Endothelial cell of umbilical vein (primary cell): Measurements from ENCODE around the gene NDUFA5. TPM values are rescaled to one million over a fixed set of nuclear protein-coding genes. Genes with fewer than 3 reads are reported as not detected.

Experiments used
- BruUV-seq: library from RNA; stranded (reverse); fragments of 400-500 nt; replicated peaks from 2 replicates; lab custom pipeline; 2021; lab: Mats Ljungman, UMichigan
- CTCF ChIA-PET: fragments of 300-600, 350-600 bp; sonication (Branson Sonifier 250); formaldehyde crosslinking; loops from one replicate; lab custom pipeline; 2021; ENCODE audit warnings: antibody characterized with exemption, inconsistent platforms; lab: Charles Lee
- POLR2A ChIA-PET: fragments of 300-600, 350-600 bp; sonication (Branson Sonifier 250); formaldehyde crosslinking; loops from one replicate; lab custom pipeline; 2021; ENCODE audit warnings: antibody characterized with exemption, inconsistent platforms; lab: Charles Lee
- DNase-seq: peaks from one replicate; pipeline ENCODE4 v3.0.0-alpha.2; 2011; ENCODE audit warnings: low read depth, low spot score
- FAIRE-seq: peaks from 2 replicates; lab custom pipeline; 2011; peaks lifted over from hg19 to GRCh38; lab: Jason Lieb, UNC
- H2AFZ ChIP-seq: 2 replicates; pipeline ENCODE4 v1.6.0; 2012; ENCODE audit warnings: low read depth, low read length, control low read depth, inconsistent platforms
- H3K27ac ChIP-seq: 2 replicates; pipeline ENCODE4 v1.5.1; 2011; ENCODE audit warnings: low read depth, mild to moderate bottlenecking, control low read depth, low read length, moderate library complexity; ENCODE audit not compliant: insufficient read depth
- H3K27me3 ChIP-seq, 2 experiments: 2 replicates each; pipeline versions ENCODE4 v1.6.0 to v1.6.1; 2011; ENCODE audit warnings: low read length in 2 of 2, mixed read lengths in 1 of 2; ENCODE audit not compliant: control insufficient read depth in 2 of 2, insufficient read depth in 2 of 2
- H3K36me3 ChIP-seq, 2 experiments: 2 replicates in 1 of 2; 3 replicates in 1 of 2; pipeline ENCODE4 v1.5.1; 2011; ENCODE audit warnings: low read length in 2 of 2, mild to moderate bottlenecking in 1 of 2, moderate library complexity in 1 of 2; ENCODE audit not compliant: control insufficient read depth in 2 of 2, insufficient read depth in 2 of 2; ENCODE audit errors: extremely low read depth in 1 of 2
- H3K4me1 ChIP-seq: 3 replicates; pipeline ENCODE4 v1.5.1; 2011; ENCODE audit warnings: mild to moderate bottlenecking, low read length; ENCODE audit not compliant: control insufficient read depth, insufficient read depth; ENCODE audit errors: extremely low read depth
- H3K4me2 ChIP-seq: 2 replicates; pipeline ENCODE4 v1.6.1; 2011; ENCODE audit warnings: low read length, control low read depth, mixed read lengths; ENCODE audit not compliant: insufficient read depth
- H3K4me3 ChIP-seq, 3 experiments: fragments of 200-600 bp in 1 of 3; sonication (generic), shearing (Covaris generic) in 1 of 3; replicated peaks in 1 of 3; 2 replicates each; pipeline ENCODE4 v1.5.1; 2011 to 2016; ENCODE audit warnings: control low read depth in 3 of 3, low read length in 3 of 3, mild to moderate bottlenecking in 2 of 3, inconsistent platforms in 1 of 3, low read depth in 1 of 3, moderate library complexity in 1 of 3; ENCODE audit not compliant: insufficient read depth in 1 of 3
- H3K79me2 ChIP-seq: 2 replicates; pipeline ENCODE4 v1.6.0; 2012; ENCODE audit warnings: low read length, inconsistent platforms; ENCODE audit not compliant: control insufficient read depth, insufficient read depth
- H3K9ac ChIP-seq: replicated peaks from 2 replicates; pipeline ENCODE3; 2011; ENCODE audit warnings: low read length, control low read depth; ENCODE audit not compliant: insufficient read depth; ENCODE audit errors: extremely low read depth
- H3K9me1 ChIP-seq: replicated peaks from 3 replicates; pipeline ENCODE4 v1.6.0; 2011; ENCODE audit warnings: mild to moderate bottlenecking, low read length; ENCODE audit not compliant: control insufficient read depth, insufficient read depth; ENCODE audit errors: extremely low read depth
- H3K9me3 ChIP-seq: replicated peaks from 2 replicates; pipeline ENCODE4 v1.5.1; 2012; ENCODE audit warnings: low read length, inconsistent platforms; ENCODE audit not compliant: control insufficient read depth, insufficient read depth
- H4K20me1 ChIP-seq: replicated peaks from 2 replicates; pipeline ENCODE3; 2011; ENCODE audit warnings: mild to moderate bottlenecking, low read length; ENCODE audit not compliant: control insufficient read depth, insufficient read depth; ENCODE audit errors: extremely low read depth
- CTCF ChIP-seq, 2 donors: IDR thresholded peaks; 1 replicate in 1 of 2; 2 replicates in 1 of 2; pipeline ENCODE4 v1.5.1; 2011; ENCODE audit warnings: low read length in 2 of 2, mild to moderate bottlenecking in 2 of 2, moderate library complexity in 2 of 2, control low read depth in 1 of 2, inconsistent platforms in 1 of 2, low read depth in 1 of 2; ENCODE audit not compliant: insufficient read depth in 1 of 2; ENCODE audit errors: extremely low read depth in 1 of 2
- EZH2 ChIP-seq: IDR thresholded peaks from 2 replicates; pipeline ENCODE4 v1.6.1; 2012; ENCODE audit warnings: borderline replicate concordance, low read depth, mild to moderate bottlenecking, moderate library complexity, low read length, inconsistent platforms; ENCODE audit not compliant: severe bottlenecking
- GATA2 ChIP-seq: IDR thresholded peaks from 2 replicates; pipeline ENCODE4 v1.7.0; 2011; ENCODE audit warnings: low read depth, mild to moderate bottlenecking, moderate library complexity, mixed read lengths, low read length; ENCODE audit not compliant: insufficient read length, insufficient read depth
- POLR2AphosphoS5 ChIP-seq: IDR thresholded peaks from 2 replicates; pipeline ENCODE4 v1.6.1; 2012; ENCODE audit warnings: low read depth, mild to moderate bottlenecking, control low read depth, low read length, moderate library complexity; ENCODE audit not compliant: insufficient read depth
- dilution Hi-C: fragments of 300-500 bp; cut with MboI; formaldehyde crosslinking; loops from one replicate; pipeline ENCODE4 v1.15.0; 2019; ENCODE audit warnings: low sequenced_read_pairs; ENCODE audit not compliant: extremely low pct_ligation_motif_present
- intact Hi-C: fragments of 100-400 bp; cut with micrococcal nuclease; formaldehyde crosslinking; loops from one replicate; pipeline ENCODE4 v1.10.0; 2022
- polyA plus RNA-seq, 4 experiments: library from polyadenylated mRNA; depleted of rRNA in 3 of 4; stranded (reverse) in 3 of 4; unstranded in 1 of 4; fragments of >200 nt; gene quantifications; 2 replicates each; pipeline versions ENCODE4 v1.2.1 to v1.2.3, GENCODE V29; 2011 to 2012; ENCODE audit warnings: missing spikeins in 1 of 4
- total RNA-seq: library from RNA; stranded (reverse); gene quantifications from 2 replicates; pipeline ENCODE4 v1.2.3, GENCODE V29; 2021

Gene NDUFA5
- total and polyA plus RNA-seq, 2 donors (not counting 3 experiments of a cell fraction or from before 2014, with no cell fraction given) = 6.2 to 62.3 TPM

GRCh38 chr7:123537026-123537642, 20.5 kb downstream of the NDUFA5 start:
- no peaks in the 10 kb centered on the region for H3K79me2 ChIP-seq
- no peak overlapping the region for H3K4me2 ChIP-seq
- FAIRE-seq (no peak), DNase-seq (peak; percentile 46)
- H3K27me3 ChIP-seq = peaks cover 6 to 11% of the 10 kb centered on the region in 2 experiments
- dilution Hi-C loops (no loop called here), intact Hi-C loops (loop anchor here (1.0 to 10.0 kb wide), 3 partner anchors 43 to 732 kb away; no protein-coding TSS in a partner anchor)
- H2AFZ ChIP-seq = no peak overlapping the region
- ChIA-PET POLR2A (no interaction called here), CTCF (interaction anchor here (0.6 to 5.0 kb wide), 5 partner anchors 11 to 335 kb away, joined by 3 to 60 read pairs (median 4); no protein-coding TSS in a partner anchor)
- no peaks in the 10 kb centered on the region for H3K36me3 ChIP-seq
- BruUV-seq = no TSS peak
- peak overlapping the region; percentile 49 for H3K27ac ChIP-seq
- H3K9ac ChIP-seq = peak overlapping the region; percentile 12
- H3K4me1 ChIP-seq = peaks cover 27% of the 10 kb centered on the region
- no peaks in the 10 kb centered on the region for H4K20me1 ChIP-seq
- H3K9me3 ChIP-seq = no peaks in the 10 kb centered on the region
- H3K4me3 ChIP-seq = no peak overlapping the region
- no peaks in the 10 kb centered on the region for H3K9me1 ChIP-seq
- TF ChIP-seq CTCF (IDR thresholded peaks at IDR 0.05; ENCODE audit: extremely low read depth in 1 of 2, insufficient read depth in 1 of 2, low read depth in 1 of 2, low read length in 2 of 2) (peak in 1 of 2 donors; percentile 21), POLR2AphosphoS5 (no peak), GATA2 (no peak), EZH2 (no peak)
